ENCODE results near the gene ASPHD2.

- TF ChIP-seq CTCF (IDR thresholded peaks at IDR 0.05 in 8 of 11, conservative IDR thresholded peaks at IDR 0.05 in 3 of 11) (no peak), POLR2A (IDR thresholded peaks at IDR 0.05) (no peak), POLR2AphosphoS5 (IDR thresholded peaks at IDR 0.05) (no peak)
Measured at GRCh38 chr22:26476705-26477340, 47.8 kb downstream of the ASPHD2 start.
